ENCODE measurements around the gene TOR4A.

The TOR4A gene

DNA sequence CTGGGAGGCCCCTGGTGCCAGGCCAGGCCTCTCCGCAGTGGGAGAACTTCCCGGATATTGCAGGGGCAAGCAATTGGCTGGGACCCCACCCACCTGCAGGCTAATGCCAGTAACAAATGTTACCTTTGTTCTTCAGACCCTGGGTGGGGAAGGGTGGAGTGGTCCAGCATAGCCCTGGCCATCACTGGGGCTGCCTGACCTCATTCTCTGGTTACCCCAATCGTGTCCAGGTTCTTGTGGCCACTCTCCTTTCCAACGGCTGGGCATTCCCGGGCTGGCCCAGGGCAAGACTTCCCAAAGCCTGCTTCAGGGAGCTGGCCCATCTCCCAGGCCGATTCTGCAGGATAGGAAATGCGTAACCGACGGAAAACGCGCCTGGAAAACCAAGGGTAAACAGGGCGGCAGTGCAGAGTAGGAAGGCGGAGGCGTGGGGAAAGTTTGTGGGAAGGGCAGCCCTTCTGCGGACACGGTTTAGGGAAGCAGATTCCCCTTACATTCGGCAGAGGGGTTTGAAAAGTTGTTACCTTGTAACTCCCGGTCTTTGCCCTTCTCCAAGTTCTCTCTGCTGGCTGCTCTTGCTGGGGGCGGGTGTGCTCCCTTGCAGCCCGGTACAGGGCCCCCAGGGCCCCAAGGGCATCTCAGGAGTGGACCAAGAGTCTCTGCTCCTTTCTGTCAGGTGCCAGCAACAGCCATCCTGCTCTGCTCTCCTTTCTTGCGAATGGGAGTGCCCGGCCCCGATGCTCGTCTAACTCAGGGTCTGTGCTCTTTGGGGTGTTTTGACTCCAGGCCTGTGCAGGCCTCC is 21.1 kb downstream of the TOR4A start:
- no peak overlapping the region for H3K4me3 ChIP-seq (replicated peaks in 1 of 2; ENCODE audit: low read depth in 2 of 2, low read length in 2 of 2)
- DNase-seq (ENCODE audit: low read depth in 2 of 2): peak in 1 of 2 donors; percentile 59
- TF ChIP-seq, protein P1, sequence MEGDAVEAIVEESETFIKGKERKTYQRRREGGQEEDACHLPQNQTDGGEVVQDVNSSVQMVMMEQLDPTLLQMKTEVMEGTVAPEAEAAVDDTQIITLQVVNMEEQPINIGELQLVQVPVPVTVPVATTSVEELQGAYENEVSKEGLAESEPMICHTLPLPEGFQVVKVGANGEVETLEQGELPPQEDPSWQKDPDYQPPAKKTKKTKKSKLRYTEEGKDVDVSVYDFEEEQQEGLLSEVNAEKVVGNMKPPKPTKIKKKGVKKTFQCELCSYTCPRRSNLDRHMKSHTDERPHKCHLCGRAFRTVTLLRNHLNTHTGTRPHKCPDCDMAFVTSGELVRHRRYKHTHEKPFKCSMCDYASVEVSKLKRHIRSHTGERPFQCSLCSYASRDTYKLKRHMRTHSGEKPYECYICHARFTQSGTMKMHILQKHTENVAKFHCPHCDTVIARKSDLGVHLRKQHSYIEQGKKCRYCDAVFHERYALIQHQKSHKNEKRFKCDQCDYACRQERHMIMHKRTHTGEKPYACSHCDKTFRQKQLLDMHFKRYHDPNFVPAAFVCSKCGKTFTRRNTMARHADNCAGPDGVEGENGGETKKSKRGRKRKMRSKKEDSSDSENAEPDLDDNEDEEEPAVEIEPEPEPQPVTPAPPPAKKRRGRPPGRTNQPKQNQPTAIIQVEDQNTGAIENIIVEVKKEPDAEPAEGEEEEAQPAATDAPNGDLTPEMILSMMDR (IDR thresholded peaks at IDR 0.05; ENCODE audit: low read depth, low read length): no peak

DNA sequence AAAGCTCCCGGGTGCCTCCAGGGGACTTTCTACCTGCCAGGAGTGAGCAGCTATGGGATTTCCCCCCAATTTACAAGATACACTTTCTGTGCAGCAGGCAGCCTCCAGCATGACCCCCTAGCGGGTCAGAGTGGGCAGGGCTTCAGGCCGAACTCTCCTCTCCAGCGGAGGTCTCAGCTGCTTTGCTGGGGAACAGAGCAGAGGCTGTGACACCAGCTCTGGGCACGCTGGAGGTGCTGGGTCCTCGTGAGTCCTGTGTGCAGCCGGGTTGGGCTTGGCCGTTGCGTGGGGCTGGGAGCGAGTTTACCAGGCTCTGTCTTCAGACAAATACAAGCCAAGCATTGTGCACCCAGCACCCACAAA is 21.7 kb downstream of the TOR4A start:
- no peak for DNase-seq (ENCODE audit: low read depth in 2 of 2)
- H3K4me3 ChIP-seq (replicated peaks in 1 of 2; ENCODE audit: low read depth in 2 of 2, low read length in 2 of 2): no peak overlapping the region
- TF ChIP-seq, protein P1 (IDR thresholded peaks at IDR 0.05; ENCODE audit: low read depth, low read length): no peak

DNA sequence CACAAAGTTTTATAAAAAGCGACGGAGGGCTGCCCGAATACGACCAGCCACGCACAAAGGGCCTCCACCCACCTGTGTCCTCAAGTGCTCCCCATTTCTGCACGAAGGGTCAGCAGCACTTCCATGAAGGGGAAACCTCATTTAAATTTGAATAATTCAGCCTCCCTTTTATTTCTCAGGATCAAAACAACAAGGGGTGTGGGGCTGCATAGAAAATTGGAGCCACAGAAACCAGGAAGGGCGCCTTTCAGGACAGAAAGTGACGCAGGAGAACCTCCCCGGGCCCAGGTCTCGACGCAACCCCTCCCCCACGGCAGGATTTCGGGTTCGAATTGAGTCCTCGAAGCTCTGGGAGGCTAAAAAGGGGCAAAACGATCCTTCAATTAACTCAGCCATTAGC is 22.4 kb downstream of the TOR4A start:
- DNase-seq (ENCODE audit: low read depth in 2 of 2): no peak
- H3K4me3 ChIP-seq (replicated peaks in 1 of 2; ENCODE audit: low read depth in 2 of 2, low read length in 2 of 2): no peak overlapping the region
- TF ChIP-seq, protein P1 (IDR thresholded peaks at IDR 0.05; ENCODE audit: low read depth, low read length): no peak

DNA sequence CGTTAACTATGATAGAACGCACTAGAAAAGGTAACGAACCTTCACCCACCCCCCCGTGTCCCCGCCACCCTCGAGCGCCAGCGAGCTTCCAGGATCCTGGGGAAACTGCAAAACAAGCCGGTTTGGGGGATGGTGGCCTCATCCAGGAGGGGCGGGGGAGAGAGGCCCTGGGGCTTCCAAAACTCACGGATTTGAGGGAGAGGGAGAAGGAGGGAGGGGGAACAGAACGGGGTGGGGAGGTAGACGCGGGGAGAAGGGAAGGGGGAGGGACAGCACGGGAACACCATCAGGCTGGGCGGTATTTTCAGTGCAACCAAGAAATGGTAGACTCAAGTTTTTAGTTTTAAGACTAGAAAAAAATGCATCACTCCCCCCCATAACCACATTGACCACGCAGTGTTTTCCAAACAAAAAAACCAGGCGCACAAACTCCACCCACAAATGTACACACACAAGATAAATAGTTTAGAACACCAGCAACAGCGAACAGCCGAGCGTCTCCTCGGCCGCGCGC is 23.1 kb downstream of the TOR4A start:
- peak; percentile 46 to 66 for DNase-seq (ENCODE audit: low read depth in 2 of 2)

DNA sequence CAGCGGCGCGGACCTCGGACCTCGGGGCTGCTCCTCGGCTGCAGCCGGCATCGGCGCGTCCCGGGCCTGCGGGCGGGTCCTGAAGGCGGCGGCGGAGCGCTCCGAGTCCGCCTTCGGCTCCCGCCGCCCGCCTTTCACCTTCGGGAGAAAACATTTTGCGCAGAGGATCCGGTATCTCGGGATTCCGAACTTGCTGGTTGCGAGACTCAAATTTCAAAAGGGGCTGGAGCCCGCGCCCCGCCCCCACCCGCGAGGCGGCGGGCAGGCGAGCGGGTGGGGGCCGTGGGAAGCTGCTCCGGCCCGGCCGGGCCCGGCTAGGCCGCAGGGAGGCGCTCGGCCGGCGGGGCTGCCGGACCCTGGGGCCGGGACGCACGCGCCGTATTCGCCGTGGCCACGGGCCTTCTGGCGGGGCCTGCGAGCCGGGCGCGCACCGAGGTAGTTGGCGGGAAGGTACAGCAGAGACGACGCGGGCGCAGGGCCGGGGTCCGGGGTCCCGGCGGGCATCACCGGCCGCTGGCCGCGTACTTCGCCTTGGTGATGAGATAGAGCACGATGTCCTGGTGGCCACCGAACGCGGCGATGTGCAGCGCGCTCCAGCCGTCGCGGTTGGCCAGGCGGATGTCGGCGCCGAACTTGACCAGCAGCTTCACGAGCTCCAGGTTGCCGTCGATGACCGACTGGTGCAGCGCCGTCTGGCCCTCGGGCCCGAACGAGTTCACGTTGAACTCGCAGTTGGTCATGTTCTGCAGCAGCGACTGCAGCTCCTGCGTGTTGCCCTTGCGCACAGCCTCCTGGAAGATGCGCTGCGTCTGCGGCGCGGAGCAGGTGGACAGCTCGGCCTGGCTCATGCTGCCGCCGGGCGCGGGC is 23.8 kb downstream of the TOR4A start:
- TF ChIP-seq, protein P1 (IDR thresholded peaks at IDR 0.05; ENCODE audit: low read depth, low read length): no peak
- DNase-seq (ENCODE audit: low read depth in 2 of 2): peak; percentile 55 to 67
- H3K4me3 ChIP-seq (replicated peaks in 1 of 2; ENCODE audit: low read depth in 2 of 2, low read length in 2 of 2): peak overlapping the region; percentile 38 to 41

More for the DNA sequence above, 23.1 kb downstream of the TOR4A start:
- H3K4me3 ChIP-seq (replicated peaks in 1 of 2; ENCODE audit: low read depth in 2 of 2, low read length in 2 of 2): peak overlapping the region; percentile 38
- TF ChIP-seq, protein P1 (IDR thresholded peaks at IDR 0.05; ENCODE audit: low read depth, low read length): no peak

DNA sequence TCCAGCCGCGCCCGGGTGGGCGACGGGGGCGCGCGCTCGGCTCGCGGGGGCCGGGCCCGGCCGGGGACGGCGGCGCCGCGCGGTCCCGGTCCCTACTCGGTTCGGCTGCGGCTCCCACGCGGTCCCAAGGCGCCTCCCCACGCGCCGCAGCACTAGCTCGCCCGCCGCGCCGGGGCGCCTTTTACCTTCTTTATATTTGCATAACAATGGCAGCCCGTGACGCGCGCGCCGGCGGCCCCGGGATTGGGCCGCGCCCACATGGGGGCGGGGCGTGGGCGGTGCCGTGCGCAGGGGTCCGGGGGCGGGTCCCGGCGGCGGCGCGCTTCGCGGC is 24.6 kb downstream of the TOR4A start, which contains the start of gene NRARP:
Gene NRARP (minus strand): TSS at position 154 of the 331 bp plus-strand sequence. CDS start 343 bp downstream, outside the sequence.
- H3K4me3 ChIP-seq (replicated peaks in 1 of 2; ENCODE audit: low read depth in 2 of 2, low read length in 2 of 2): peak within 1 kb of the TSS; percentile 41
- peak; percentile 77 to 84 for DNase-seq (ENCODE audit: low read depth in 2 of 2)

More for the DNA sequence above, 24.6 kb downstream of the TOR4A start, which contains the start of gene NRARP:
- TF ChIP-seq, protein P1 (IDR thresholded peaks at IDR 0.05; ENCODE audit: low read depth, low read length): no peak
